Cerebellar nuclear complex (tissue), 1 donor: ENCODE results near the gene CANT1.
"Not testable (repeated sequence)": the region's sequence is repeated elsewhere in the genome, so short reads cannot be mapped to it uniquely, and the experiment has no call there.

Source experiments
- DNase-seq, 2 experiments: peaks; one replicate each; lab custom pipeline; 2025; lab: John Stamatoyannopoulos, UW

The CANT1 gene

DNA sequence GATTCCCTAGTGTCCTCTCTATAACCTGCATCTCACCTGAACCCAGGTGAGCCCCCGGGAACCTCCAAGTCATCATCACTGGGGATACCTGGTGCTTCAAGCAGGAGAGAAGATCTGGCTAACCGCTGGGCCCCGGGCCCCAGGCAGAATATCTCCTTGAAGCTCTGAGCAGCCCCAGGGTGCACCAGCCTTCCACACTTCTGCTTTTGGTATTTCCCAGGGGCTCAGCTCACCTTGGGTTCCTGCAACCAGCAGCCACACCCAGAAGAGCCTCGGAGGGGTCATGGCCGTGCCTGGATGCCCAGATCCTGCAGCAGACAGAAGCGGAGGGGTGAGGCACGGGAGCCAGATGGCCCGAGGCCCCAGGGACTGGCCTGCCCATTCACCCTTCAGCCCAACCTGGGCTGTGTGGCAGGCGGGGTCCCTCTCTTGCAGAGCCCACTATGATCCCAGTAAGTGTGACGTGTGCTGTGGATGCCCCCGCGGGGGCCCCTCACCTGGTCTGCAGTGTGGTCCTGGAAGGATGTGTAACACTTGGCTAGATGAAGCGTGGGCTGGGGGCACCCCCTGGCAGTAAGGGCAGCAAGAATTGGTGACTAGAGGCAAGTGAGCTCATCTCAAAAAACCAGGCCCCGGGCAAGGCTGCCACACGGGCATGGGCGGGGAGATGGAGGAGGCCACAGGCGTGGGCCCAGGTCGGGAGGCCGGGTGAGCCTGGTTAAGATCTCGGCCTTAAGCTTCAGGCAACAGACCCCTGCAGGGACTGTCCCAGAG is 32.5 kb downstream of the CANT1 start:
- no peak for DNase-seq

DNA sequence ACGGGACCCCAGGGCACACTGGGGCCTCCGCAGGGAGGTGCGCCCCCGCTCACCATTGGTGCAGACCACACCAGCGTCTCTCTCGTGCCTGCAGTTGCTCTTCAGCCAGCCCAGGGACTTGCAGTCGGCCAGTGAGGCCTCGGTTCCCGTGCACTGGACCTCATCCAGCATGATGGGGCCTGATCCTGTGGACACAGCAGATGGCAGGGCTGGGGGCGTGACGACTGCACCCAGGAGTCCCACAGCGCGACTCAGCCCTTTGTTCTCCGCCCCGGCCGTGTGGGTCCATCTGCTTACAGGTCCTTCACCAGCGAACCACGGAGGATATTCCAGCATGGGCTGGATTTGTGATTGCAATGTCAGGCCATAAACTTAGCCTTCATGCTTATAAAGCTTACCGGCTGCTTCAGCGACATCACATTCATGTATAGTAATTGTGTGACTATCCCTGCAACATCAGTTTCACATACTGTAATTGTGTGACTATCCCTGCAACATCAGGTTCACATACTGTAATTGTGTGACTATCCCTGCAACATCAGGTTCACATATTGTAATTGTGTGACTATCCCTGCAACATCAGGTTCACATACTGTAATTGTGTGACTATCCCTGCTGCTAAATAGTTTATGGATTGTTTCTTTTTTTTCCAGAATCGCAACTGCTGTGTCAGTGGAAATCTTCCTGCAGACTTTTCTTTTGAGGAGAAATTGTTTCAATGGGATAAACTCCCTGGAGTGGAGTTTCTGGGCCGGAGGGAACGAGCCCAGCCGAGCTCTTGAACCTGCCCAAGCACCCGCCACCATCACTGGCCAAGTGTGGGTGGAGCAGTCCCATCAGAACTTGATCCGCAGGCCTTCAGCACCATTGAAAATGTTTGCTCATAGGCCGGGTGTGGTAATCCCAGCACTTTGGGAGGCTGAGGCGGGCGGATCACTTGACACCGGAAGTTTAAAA is 34.7 kb downstream of the CANT1 start:
- no peak for DNase-seq

DNA sequence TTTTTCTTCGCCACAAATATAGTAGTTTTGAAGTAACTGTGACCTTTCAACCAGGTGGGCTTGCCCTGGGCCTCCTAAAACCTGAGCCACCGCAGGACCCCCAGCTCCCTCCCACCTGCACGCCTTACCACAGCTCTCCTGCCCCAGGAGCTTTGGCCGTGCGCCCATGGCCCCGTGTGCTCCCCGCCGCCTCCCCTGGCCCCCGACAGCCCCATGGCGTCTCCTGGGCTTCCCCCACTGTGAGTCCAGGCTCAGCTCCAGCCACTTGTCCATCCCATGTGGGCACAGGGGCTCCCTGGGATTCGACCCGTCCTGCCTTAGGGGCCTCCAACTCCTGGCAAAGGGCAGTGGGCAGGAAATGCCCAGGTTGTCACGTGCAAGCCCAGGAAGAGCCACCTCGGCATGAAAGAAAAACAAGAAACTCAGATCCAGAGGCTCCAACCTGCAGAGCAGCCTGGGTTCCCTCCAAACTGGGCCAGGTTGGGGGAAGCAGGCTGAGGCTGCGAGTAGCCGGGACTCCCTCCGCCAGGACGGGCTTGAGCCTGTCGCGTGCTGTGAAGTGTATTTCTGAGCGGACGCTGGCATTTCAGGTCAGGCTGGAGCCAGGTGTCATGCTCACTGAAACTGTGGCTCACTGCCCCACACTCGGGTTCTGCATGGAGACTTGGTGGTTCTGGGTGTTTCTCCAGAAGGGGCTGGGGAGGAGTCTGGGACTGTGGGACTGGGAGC is 35.6 kb downstream of the CANT1 start:
- no peak for DNase-seq

DNA sequence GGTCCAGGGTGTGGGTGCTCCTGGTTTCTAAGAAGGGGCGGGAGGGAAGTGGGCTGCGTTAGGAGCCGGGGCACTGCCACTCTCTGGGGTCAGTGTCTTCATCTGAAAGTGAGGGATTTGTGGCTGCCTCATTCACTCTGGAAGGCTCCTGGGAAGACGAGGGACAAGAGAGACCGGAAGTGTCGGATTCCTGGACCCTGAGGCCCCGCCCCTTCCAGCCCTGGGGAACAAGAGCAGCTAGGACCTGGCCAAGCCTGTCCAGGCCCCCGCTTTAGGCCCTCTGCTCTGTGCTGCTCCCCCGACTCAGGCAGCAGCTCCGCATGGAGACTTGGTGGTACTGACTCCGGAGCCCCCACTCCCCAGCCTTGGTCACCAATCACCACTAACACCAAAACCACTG is 36.4 kb downstream of the CANT1 start:
- DNase-seq: no peak

DNA sequence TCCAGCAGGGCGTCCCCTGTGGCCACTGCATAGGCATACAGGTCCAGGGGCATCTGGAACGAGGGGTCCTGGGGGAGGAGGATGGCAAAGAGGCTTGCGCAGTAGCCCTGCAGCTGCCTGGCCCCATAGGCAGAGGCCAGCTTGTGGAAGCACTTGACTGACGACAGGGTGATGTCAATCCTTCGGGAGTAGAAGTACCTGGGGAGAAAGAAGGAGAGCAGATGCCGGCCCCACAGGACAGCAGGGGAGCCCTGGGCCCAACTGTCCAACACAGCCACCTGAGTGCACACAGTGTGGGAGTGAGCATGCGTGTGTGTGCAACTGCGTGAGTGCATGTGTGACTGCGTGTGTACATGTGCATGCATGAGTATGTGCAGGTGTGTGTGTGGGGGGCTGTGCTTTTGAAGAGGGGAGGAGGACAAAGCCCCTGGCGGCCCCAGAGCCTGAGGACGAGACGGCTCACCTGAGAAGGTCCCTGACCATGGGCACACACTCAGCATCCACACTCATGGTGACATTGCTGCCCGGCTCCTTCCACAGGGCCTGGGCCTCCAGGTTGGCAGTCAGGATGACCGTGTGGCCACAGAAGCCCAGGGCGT is 37.0 kb downstream of the CANT1 start:
- DNase-seq: no peak

DNA sequence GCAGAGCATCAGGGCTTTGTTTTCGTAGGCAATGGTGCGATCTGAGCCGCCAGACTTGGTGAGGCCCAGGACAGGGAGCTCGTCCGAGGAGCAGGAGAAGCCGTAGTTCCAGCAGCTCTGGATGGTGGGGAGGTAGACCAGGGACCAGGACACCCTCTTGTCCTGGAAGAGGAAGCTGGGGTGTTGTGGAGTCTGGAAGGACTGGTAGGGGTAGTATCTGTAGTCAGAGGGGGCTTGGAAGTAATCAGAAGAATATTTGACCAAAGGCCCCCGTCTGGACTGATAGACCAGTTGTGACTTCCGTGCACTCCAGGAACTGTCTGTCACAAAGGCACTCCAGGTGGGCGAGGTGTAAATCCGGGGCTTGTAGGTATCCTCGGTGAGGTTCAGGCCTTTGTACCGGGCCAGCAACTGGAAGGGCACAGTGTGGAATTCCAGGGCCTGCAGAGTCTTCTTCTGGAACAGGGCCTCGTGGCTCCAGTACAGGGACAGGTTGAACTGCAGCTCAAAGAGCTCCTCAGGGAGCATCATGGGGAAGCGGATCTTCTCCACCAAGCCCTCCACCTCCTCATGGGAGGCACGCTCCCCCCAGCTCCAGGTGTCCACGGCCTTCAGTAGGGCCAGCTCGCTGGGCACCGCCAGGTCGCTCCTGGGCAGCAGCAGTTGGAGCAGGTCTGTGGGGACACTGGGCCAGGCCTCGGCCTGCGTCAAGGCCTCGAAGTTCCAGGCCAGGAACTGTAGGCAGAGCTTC is 37.6 kb downstream of the CANT1 start:
- no peak for DNase-seq

DNA sequence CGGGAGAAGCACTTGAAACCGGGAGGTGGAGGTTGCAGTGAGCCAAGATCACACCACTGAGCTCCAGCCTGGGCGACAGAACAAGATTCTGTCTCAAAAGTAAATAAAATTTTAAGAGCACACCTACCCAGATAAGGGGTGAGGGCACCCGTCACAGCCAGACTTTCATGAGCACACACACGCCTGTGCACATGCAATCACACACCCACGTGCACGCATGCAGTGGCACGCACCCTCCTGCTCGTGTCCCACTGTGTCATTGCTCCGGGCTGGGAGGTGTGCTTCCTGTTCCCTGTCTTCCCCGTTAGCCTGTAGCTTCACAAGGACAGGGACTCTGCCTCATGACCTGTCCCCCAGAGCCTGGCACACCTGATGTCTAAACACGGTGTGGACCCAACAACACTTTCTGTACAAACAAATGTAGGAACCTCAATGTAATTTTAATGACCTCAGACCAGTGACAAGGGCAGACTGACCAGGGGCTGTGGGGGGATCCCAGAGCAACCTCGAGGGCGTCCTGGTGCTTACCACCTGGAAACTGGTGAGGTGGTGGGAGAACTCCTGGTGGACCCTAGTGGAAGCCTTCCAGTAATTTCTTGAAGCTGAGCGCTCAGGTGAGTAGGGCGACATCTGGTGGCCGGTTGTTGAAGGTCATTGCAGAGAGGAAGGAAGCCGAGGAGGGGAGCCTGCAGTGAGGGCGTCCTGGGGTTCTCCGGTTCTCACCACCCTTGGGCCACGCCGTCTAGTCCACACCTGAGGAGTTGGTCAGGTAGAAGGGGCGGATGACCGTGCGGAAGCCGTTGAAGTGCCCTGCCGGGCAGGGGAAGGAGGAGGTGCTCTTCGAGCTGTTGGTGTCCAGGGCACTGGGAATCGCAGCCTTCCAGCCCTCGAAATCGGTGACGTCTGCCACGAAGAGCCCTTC is 38.5 kb downstream of the CANT1 start:
- DNase-seq: no peak

DNA sequence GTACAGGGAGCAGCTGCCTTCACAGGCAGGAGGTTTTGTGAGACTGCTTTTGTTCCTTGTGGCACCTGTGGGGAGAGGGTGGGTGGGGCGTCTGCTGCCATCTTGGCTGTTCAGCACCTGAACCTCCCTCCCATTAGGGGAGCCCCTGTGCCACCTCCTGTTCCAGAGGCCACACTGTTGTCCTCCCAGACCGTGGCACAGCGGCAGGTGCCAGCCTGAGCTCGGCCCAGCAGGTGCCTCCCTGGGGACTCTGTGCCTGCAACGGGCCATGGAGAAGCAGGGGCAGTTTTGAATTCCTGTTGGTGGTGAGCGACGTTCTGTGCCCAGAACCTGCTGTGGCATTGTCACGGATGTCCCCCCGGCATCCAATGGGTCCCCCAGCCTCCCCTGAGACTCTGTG is 39.7 kb downstream of the CANT1 start:
- no peak for DNase-seq

DNA sequence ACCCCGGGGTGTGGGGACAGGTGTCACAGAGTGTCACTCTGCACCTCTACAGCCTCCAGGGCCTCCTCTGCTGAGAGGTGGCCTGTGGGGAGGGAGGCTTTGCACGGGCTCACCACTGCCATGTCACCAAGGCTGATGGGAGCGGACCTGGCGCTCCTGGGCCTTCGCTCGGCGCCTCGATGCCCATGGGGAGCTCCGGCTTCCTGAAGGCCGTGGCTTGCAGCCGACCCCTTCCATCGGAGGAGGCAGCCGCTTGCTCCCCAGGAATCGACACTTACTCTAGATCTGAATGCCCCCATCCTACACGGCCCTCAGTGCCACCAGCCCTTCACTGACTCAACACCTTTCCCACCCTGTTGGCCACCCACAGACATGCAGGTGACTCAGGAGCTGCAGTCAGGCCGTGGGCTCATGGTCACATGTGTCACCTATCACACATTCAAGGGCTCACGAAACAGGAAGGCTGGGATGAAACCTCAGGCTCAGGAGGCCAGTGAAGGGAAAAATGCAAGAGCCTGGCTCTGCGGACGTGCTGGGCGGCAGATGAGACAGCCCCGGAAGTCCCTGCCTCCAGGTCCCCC is 41.7 kb downstream of the CANT1 start:
- no peak for DNase-seq

DNA sequence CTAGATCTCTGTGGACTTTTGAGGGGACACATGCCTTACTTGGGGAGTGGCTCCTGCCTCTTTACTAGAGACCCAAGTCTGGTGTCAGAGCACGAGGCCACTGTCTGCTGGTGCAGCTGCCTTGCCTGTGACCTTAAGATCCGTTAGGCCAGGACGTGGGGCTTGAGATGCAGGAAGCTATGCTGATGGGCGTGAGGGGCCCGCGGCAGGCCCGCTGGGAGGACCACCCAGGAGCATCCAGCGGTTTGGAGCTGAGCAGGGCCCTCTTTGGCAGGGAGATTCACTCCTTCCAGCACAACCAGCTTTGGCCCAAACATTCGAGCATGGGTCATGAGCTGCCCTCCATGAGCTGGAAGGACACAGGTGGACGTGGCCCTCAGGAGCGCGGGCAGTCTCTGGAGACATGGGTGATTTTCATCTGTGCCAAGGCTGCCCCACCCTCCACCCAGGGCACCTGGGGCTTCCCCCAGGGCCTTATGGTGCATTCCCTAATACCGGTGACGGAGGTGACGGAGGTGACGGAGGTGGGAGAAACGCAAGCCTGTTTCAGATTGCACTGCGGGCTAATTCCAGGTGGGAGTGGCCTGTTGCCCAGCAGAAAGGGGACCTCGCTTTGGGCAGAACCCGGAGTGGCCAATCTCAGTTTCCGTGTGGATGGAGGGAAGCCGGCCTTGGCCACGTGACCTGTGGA is 42.5 kb downstream of the CANT1 start:
- no peak for DNase-seq

DNA sequence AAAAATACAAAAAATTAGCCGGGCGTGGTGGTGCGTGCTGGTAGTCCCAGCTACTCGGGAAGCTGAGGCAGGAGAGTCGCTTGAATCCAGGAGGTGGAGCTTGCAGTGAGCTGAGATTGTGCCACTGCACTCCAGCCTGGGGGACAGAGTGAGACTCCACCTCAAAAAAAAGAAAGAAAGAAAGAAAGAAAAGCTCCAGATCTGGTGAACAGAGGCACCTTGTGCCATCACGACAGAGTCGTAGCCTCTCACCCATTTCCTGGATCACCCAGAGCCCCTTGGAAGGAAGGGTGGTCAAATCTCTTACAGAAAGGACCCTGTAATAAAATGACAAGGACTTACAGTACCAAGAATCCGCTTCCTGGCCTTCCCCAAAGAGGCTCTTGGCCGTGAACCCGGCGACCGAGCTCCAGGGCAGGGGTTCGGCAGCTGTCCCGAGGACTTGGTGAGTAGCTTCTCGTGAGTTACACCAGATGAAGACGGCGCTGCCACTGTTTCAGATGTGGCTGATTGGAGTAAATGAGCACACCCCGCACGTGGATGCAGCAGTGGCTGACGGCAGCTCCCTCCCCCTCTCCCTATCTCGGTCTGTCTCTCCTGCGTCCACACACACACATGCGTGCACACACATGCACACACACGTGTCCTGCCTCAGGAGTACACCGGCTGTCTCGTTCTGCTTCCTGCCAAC is 43.3 kb downstream of the CANT1 start:
- DNase-seq: no peak

DNA sequence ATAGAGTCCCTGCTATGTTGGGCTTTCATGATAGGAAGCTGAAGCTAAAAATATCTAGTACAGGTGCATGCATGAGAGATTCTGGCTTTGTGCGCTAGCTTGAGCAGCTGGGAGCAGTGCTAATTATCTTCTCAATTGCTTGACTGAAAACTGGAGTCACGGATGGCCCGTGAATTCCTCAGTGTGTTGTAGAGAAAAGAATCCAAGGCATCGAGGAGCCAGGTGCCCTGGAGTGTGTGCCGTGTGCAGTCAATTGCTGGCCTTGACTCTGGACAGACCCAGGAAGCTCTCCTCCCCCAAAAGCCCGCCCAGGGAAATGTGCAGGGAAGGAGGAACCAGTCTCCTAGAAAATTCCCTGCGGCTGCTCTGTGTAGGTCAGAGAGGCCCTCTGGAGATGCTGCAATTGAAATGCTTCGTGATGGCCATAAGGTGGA is 44.1 kb downstream of the CANT1 start:
- no peak for DNase-seq

DNA sequence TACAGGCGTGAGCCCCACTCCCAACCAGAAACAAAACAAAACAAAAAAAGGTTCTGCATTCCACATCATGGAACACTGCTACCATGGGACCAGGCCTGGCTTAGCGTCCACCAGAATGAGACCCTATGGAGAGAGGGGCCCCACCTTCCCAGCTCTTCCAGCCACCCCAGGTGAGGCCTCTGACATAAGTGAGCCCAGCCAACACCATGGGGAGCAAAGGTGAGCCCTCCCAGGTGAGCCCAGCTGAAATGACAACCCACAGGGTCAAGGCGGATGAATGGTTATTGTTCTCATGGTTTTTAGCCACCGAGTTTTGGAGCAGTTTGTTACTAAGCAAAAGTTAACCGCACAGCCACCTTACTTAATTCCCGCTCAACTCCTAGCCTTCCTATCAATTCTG is 46.2 kb downstream of the CANT1 start:
- no peak for DNase-seq

DNA sequence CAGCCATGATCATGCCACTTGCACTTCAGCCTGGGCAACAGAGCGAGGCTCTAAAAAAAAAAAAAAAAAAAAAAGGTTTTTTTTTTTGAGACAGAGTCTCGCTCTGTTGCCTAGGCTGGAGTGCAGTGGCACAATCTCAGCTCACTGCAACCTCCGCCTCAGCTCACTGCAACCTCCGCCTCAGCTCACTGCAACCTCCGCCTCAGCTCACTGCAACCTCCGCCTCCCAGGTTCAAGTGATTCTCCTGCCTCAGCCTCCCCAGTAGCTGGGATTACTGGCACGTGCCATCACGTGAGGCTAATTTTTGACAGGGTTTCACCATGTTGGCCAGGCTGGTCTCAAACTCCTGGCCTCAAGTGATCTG is 46.6 kb downstream of the CANT1 start:
- not testable (repeated sequence) for DNase-seq

DNA sequence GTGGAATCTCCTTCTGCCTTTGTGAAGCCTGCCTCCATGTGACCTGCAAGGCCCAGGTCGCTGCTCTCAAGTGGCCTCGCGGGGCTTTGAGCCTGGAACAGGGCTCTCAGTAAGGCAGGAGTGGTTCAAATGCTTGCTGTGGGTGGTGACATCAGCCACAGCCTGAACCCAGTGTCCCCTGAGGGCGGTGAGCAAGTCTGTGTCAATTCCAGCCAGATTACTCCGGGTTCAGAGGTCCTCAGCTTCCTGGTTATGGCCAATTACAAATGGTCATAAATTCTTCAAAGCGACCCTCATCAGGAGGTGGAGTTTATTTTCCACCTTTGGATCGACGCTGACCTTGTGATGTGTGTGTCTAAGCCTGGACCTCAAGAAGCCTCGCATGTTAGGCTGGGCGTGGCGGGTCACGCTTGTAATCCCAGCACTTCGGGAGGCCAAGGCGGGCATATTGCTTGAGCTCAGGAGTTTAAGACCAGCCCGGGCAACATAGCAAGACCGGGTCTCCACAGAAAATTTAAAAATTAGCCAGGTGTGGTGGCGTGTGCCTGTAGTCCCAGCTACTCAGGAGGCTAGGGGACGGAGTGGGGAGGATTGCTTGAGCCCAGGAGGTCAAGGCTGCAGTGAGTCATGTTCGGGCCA is 47.1 kb downstream of the CANT1 start:
- no peak for DNase-seq

DNA sequence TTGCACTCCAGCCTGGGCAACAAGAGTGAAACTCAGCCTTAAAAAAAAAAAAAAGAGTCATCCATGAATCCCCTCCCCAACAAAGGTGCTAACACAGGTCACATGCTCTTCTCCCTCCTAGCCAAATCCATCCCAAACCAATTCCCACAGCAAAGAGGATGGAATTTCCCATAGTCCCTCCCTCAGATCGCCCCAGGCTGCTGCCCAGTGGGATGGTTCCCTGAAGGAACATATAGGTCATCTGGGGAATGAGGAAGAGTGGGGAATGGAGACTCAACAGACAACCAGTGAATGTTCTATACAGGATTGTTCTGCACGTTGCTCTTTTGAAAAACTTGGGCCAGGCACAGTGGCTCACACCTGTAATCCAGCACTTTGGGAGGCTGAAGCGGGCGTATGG is 48.0 kb downstream of the CANT1 start:
- no peak for DNase-seq

DNA sequence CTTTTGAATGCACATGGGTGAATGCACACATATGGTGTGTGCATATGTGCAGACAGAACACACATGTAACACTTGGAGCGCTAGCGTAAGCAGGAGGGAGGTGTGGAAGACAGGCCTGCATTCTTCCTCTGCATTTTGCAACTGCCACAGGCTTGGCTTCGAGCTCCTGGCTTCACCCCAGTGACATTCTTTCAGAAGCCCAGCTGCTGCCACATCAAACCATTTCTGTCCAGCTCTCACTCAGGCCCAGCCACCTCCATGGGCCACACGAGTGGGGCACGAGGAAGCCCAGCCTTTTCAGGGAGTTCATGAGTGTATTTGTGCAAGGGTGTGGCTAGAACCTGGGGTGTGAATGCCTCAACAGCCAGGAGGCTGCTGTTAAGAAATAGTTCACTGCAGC is 48.6 kb downstream of the CANT1 start:
- DNase-seq: no peak

DNA sequence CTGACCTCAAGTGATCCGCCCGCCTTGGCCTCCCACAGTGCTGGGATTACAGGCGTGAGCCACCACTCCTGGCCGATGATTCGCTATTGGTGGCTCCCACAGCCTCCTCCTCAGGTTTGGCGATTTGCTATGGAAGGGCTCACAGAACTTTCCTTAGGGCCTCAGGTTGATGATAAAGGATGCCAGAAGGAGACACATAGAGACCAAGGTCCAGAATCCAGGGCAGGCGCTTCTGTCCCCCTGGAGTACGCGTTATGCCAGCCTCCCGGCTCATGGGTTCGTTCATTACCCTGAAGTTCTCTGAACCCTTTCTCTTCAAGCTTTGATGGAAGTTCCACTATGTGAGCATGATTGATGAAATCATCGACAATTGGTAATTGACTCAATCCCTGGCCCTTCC is 49.8 kb downstream of the CANT1 start:
- no peak for DNase-seq
